Astrocyte (in vitro differentiated cells and primary cell): ENCODE measurements around the gene DCST2. TPM values are rescaled to one million over a fixed set of nuclear protein-coding genes. Genes with fewer than 3 reads are reported as not detected.

Source experiments
- DNase-seq: peaks from one replicate; pipeline ENCODE4 v3.0.0-alpha.2; 2010; ENCODE audit warnings: low read depth
- FAIRE-seq: peaks from 2 replicates; lab custom pipeline; 2011; peaks lifted over from hg19 to GRCh38; lab: Jason Lieb, UNC
- H2AFZ ChIP-seq: 2 replicates; pipeline ENCODE4 v1.6.0; 2012; ENCODE audit warnings: low read depth, low read length, inconsistent platforms
- H3K27ac ChIP-seq: 2 replicates; pipeline ENCODE4 v1.5.1; 2011; ENCODE audit warnings: low read depth, low read length, inconsistent platforms
- H3K27me3 ChIP-seq: 2 replicates; pipeline ENCODE4 v1.6.0; 2011; ENCODE audit warnings: low read length, inconsistent platforms; ENCODE audit not compliant: insufficient read depth
- H3K36me3 ChIP-seq: 2 replicates; pipeline ENCODE4 v1.5.1; 2011; ENCODE audit warnings: low read length, inconsistent platforms; ENCODE audit not compliant: insufficient read depth
- H3K4me1 ChIP-seq: 2 replicates; pipeline ENCODE4 v1.5.1; 2011; ENCODE audit warnings: low read length, inconsistent platforms; ENCODE audit not compliant: insufficient read depth
- H3K4me2 ChIP-seq: 2 replicates; pipeline ENCODE4 v1.6.0; 2012; ENCODE audit warnings: low read length, inconsistent platforms
- H3K4me3 ChIP-seq: 2 replicates; pipeline ENCODE4 v1.5.1; 2011; ENCODE audit warnings: low read depth, mild to moderate bottlenecking, low read length, inconsistent platforms; ENCODE audit not compliant: insufficient read depth
- H3K79me2 ChIP-seq: 2 replicates; pipeline ENCODE4 v1.6.0; 2012; ENCODE audit warnings: mild to moderate bottlenecking, low read length, inconsistent platforms; ENCODE audit not compliant: insufficient read depth
- H3K9ac ChIP-seq: 2 replicates; pipeline ENCODE4 v1.6.0; 2012; ENCODE audit warnings: mild to moderate bottlenecking, low read length, inconsistent platforms
- H3K9me3 ChIP-seq: 2 replicates; pipeline ENCODE4 v1.5.1; 2012; ENCODE audit warnings: low read depth, mild to moderate bottlenecking, low read length, inconsistent platforms; ENCODE audit not compliant: insufficient read depth
- H4K20me1 ChIP-seq: 2 replicates; pipeline ENCODE4 v1.6.0; 2012; ENCODE audit warnings: low read length, inconsistent platforms; ENCODE audit not compliant: insufficient read depth
- H3K27ac Mint-ChIP-seq: one replicate; pipeline ENCODE4 v1.8.0; 2021; ENCODE audit warnings: mild to moderate bottlenecking, mixed read lengths; ENCODE audit not compliant: unreplicated experiment
- H3K27me3 Mint-ChIP-seq: one replicate; pipeline ENCODE4 v1.8.0; 2021; ENCODE audit warnings: low read depth, mixed read lengths; ENCODE audit not compliant: unreplicated experiment
- H3K36me3 Mint-ChIP-seq: one replicate; pipeline ENCODE4 v1.8.0; 2021; ENCODE audit warnings: low read depth, mixed read lengths; ENCODE audit not compliant: unreplicated experiment
- H3K4me1 Mint-ChIP-seq: one replicate; pipeline ENCODE4 v1.8.0; 2021; ENCODE audit warnings: low read depth, mixed read lengths; ENCODE audit not compliant: unreplicated experiment
- H3K4me3 Mint-ChIP-seq: one replicate; pipeline ENCODE4 v1.8.0; 2021; ENCODE audit warnings: mild to moderate bottlenecking, moderate library complexity, mixed read lengths; ENCODE audit not compliant: unreplicated experiment
- H3K9me3 Mint-ChIP-seq: one replicate; pipeline ENCODE4 v1.8.0; 2021; ENCODE audit warnings: mild to moderate bottlenecking, mixed read lengths; ENCODE audit not compliant: unreplicated experiment
- EZH2 ChIP-seq: IDR thresholded peaks from 2 replicates; pipeline ENCODE4 v1.6.1; 2012; ENCODE audit warnings: mild to moderate bottlenecking, low read length, inconsistent platforms; ENCODE audit not compliant: insufficient read depth
- total RNA-seq: library from RNA; stranded (reverse); gene quantifications from 2 replicates; pipeline ENCODE4 v1.2.1, GENCODE V29; 2021
- TF ChIP-seq, protein P1 (sequence below): IDR thresholded peaks from 2 replicates; pipeline ENCODE4 v1.5.1; 2011; ENCODE audit warnings: low read depth, mild to moderate bottlenecking, inconsistent platforms, low read length, moderate library complexity; ENCODE audit not compliant: insufficient read depth

DCST2 gene
- total RNA-seq, 1 donor from 2014 or later: 0.34 TPM

DNA sequence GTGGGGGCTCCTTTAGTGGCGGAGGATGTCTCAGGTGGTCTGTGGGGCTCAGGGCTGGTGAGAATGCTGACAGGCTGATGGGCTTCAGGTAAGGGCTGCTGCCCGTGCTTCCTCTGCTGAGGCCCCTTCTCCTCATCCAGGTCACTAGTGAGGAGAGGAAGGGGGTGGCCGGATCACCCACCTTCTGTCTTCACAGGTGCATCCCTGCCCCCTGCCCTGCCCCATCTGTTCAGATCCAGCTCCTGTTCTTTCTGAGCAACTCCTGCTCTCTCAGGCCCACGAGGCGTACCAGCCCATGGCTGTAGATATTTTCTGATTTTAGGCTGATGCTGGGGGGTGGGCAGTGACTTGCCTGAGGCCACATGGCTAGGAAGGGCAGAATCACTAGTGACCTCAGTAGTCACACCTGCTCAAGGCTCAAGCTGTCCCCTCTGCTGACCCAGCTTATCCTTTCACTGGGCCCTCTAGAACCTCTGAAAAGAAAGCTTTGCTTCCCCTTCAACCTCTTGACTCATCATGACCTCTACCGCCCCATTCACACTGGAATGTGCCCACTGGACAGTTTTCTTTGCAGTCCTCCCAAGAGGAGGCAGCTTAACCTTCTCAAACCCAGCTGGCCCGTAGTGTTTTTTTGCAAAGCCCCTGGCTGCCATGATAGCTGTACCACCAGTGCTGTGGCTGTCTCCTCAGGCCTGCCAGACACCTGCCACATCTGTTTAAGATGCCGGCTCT is 14.8 kb downstream of the DCST2 start:
- no peaks in the 10 kb centered on the region for H3K36me3 ChIP-seq
- no peaks in the 10 kb centered on the region for H3K36me3 Mint-ChIP-seq
- FAIRE-seq (no peak), DNase-seq (no peak)
- peak overlapping the region; percentile 10 for H3K27ac Mint-ChIP-seq
- no peak overlapping the region for H3K4me3 ChIP-seq
- no peak overlapping the region for H3K4me3 Mint-ChIP-seq
- no peak overlapping the region for H2AFZ ChIP-seq
- no peaks in the 10 kb centered on the region for H3K9me3 Mint-ChIP-seq
- H3K27me3 ChIP-seq: no peaks in the 10 kb centered on the region
- H3K27me3 Mint-ChIP-seq: no peaks in the 10 kb centered on the region
- H3K27ac ChIP-seq: no peak overlapping the region
- peaks cover 9% of the 10 kb centered on the region for H3K4me1 ChIP-seq
- no peak overlapping the region for H3K4me2 ChIP-seq
- no peaks in the 10 kb centered on the region for H3K9me3 ChIP-seq
- peaks cover 19% of the 10 kb centered on the region for H4K20me1 ChIP-seq
- H3K9ac ChIP-seq: no peak overlapping the region
- TF ChIP-seq, protein P1, sequence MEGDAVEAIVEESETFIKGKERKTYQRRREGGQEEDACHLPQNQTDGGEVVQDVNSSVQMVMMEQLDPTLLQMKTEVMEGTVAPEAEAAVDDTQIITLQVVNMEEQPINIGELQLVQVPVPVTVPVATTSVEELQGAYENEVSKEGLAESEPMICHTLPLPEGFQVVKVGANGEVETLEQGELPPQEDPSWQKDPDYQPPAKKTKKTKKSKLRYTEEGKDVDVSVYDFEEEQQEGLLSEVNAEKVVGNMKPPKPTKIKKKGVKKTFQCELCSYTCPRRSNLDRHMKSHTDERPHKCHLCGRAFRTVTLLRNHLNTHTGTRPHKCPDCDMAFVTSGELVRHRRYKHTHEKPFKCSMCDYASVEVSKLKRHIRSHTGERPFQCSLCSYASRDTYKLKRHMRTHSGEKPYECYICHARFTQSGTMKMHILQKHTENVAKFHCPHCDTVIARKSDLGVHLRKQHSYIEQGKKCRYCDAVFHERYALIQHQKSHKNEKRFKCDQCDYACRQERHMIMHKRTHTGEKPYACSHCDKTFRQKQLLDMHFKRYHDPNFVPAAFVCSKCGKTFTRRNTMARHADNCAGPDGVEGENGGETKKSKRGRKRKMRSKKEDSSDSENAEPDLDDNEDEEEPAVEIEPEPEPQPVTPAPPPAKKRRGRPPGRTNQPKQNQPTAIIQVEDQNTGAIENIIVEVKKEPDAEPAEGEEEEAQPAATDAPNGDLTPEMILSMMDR: no peak
- TF ChIP-seq EZH2: no peak
- H3K79me2 ChIP-seq: no peaks in the 10 kb centered on the region
- H3K4me1 Mint-ChIP-seq: peaks cover 29% of the 10 kb centered on the region

DNA sequence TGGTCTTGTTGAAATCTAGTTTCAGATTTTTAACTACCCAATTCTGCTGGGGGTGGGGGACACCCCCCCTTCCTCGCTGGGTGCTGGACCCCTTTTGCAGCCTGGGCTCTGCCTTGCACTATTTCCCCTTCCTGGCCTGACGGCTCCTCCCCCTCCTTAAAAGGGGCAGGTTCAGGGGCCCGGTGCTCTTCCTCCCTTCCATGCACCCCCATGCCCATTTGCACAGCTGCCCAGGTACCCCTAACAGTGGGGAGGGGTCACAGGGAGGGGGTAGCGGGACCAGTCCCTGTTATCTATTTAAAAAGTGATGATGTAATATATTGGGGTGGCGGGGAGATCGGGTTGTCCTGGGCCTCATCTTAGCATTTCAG is 15.7 kb downstream of the DCST2 start:
- H3K36me3 ChIP-seq: no peaks in the 10 kb centered on the region
- no peak overlapping the region for H3K4me3 ChIP-seq
- no peak for TF ChIP-seq EZH2
- TF ChIP-seq, protein P1: no peak
- no peaks in the 10 kb centered on the region for H3K9me3 ChIP-seq
- H4K20me1 ChIP-seq: peaks cover 25% of the 10 kb centered on the region
- peaks cover 31% of the 10 kb centered on the region for H3K4me1 Mint-ChIP-seq
- no peak for FAIRE-seq
- peak overlapping the region; percentile 46 for H3K9ac ChIP-seq
- H3K9me3 Mint-ChIP-seq: no peaks in the 10 kb centered on the region
- peak overlapping the region; percentile 78 for H3K4me2 ChIP-seq
- peak overlapping the region; percentile 45 for H3K4me3 Mint-ChIP-seq
- no peaks in the 10 kb centered on the region for H3K27me3 ChIP-seq
- H3K27ac ChIP-seq: no peak overlapping the region
- H3K79me2 ChIP-seq: no peaks in the 10 kb centered on the region
- H3K27ac Mint-ChIP-seq: peak overlapping the region; percentile 34
- peaks cover 3% of the 10 kb centered on the region for H3K36me3 Mint-ChIP-seq
- H3K27me3 Mint-ChIP-seq: no peaks in the 10 kb centered on the region
- no peak for DNase-seq
- peaks cover 9% of the 10 kb centered on the region for H3K4me1 ChIP-seq
- no peak overlapping the region for H2AFZ ChIP-seq
